ENCODE results near the gene PDE4D.

DNA sequence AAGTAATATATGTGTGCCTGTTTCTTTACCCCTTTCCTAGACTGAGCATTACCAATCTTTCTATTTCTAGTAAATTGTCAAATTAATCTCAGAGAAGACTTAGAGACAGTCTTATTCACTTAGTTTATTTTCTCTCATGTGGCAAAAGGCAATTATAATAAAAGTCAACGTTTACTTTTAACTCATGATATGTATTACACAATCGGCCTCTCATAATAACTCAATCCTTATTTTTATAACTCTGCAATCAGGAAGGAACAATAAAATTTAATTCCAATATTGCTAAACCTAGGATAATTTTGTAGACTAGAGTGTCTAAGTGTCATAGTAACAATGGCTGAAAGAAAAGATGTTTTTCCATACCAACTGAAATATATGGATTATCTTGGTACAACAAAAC is 214.6 kb downstream of the PDE4D start:
- TF ChIP-seq PKNOX1 (IDR thresholded peaks at IDR 0.05) (no peak), BHLHE40 (IDR thresholded peaks at IDR 0.05; ENCODE audit: borderline replicate concordance) (no peak), SP1 (IDR thresholded peaks at IDR 0.05) (no peak), HDGF (IDR thresholded peaks at IDR 0.05; ENCODE audit: borderline replicate concordance) (no peak), NFRKB (IDR thresholded peaks at IDR 0.05) (no peak), FOXK2 (IDR thresholded peaks at IDR 0.05) (no peak), FOXM1 (IDR thresholded peaks at IDR 0.05; ENCODE audit: borderline replicate concordance) (no peak), ELF4 (IDR thresholded peaks at IDR 0.05) (no peak), ARNT (IDR thresholded peaks at IDR 0.05) (no peak)

Measured in HEK293T (cell line).